HEK293 (cell line): Measurements from ENCODE around the gene TNFAIP8L3.

ENCODE experiments used
- CTCF ChIA-PET: fragments of 350-600 bp; formaldehyde crosslinking; extraction: SDS; loops from one replicate; lab custom pipeline; 2021; ENCODE audit warnings: antibody characterized with exemption; lab: Yijun Ruan, JAX
- POLR2A ChIA-PET: fragments of 300-600 bp; formaldehyde crosslinking; extraction: SDS; loops from one replicate; lab custom pipeline; 2020; ENCODE audit warnings: antibody characterized with exemption, inconsistent platforms; lab: Yijun Ruan, JAX
- H3K27ac ChIP-seq: fragments of 200-500 bp; sonication (Bioruptor generic); 2 replicates; pipeline ENCODE4 v1.5.1; 2014; ENCODE audit warnings: low read depth, low read length, control low read depth, inconsistent platforms; ENCODE audit errors: extremely low read depth
- H3K36me3 ChIP-seq, 2 experiments: fragments of 200-500 bp in 1 of 2; sonication (Bioruptor generic) in 1 of 2; 1 replicate in 1 of 2; 2 replicates in 1 of 2; pipeline ENCODE4 v1.5.1; 2014 to 2017; ENCODE audit warnings: inconsistent platforms in 2 of 2, low read length in 2 of 2; ENCODE audit not compliant: control insufficient read depth in 2 of 2, insufficient read depth in 1 of 2
- H3K4me1 ChIP-seq: fragments of 200-500 bp; sonication (Bioruptor generic); 2 replicates; pipeline ENCODE4 v1.5.1; 2014; ENCODE audit warnings: mild to moderate bottlenecking, low read length, inconsistent platforms; ENCODE audit not compliant: control insufficient read depth, insufficient read depth
- H3K4me3 ChIP-seq: 2 replicates; pipeline ENCODE4 v1.5.1; 2011; ENCODE audit warnings: low read depth, mild to moderate bottlenecking, control low read depth, low read length, moderate library complexity
- H3K9me3 ChIP-seq: fragments of 200-500 bp; sonication (Bioruptor generic); 2 replicates; pipeline ENCODE4 v1.5.1; 2014; ENCODE audit warnings: low read depth, low read length, inconsistent platforms; ENCODE audit not compliant: control insufficient read depth, insufficient read depth
- IKZF3 ChIP-seq: fragments of 450-650 bp; IDR thresholded peaks from 2 replicates; pipeline ENCODE4 v1.5.0; 2018; ENCODE audit warnings: missing biosample characterization, mild to moderate bottlenecking, missing genetic modification characterization, moderate library complexity
- PRDM10 ChIP-seq: fragments of 450-650 bp; formaldehyde crosslinking; IDR thresholded peaks from 2 replicates; pipeline ENCODE4 v1.5.1; 2016; ENCODE audit warnings: missing biosample characterization, missing genetic modification characterization
- SP3 ChIP-seq: fragments of 450-650 bp; formaldehyde crosslinking; IDR thresholded peaks from 2 replicates; pipeline ENCODE4 v1.5.1; 2016; ENCODE audit warnings: missing biosample characterization, missing genetic modification characterization
- ZBTB11 ChIP-seq: fragments of 450-650 bp; formaldehyde crosslinking; conservative IDR thresholded peaks from 2 replicates; pipeline ENCODE4 v1.5.1; 2016; ENCODE audit warnings: low read depth, missing biosample characterization, missing genetic modification characterization
- ZBTB26 ChIP-seq: fragments of 450-650 bp; formaldehyde crosslinking; optimal IDR thresholded peaks from 2 replicates; pipeline ENCODE3; 2016; ENCODE audit warnings: missing biosample characterization, mild to moderate bottlenecking, missing genetic modification characterization
- ZBTB6 ChIP-seq: fragments of 450-650 bp; formaldehyde crosslinking; IDR thresholded peaks from 2 replicates; pipeline ENCODE4 v1.5.1; 2017; ENCODE audit warnings: missing biosample characterization, missing genetic modification characterization
- ZBTB8A ChIP-seq: fragments of 450-650 bp; formaldehyde crosslinking; IDR thresholded peaks from 2 replicates; pipeline ENCODE4 v1.5.1; 2016; ENCODE audit warnings: missing biosample characterization, missing genetic modification characterization
- ZEB2 ChIP-seq: fragments of 450-650 bp; formaldehyde crosslinking; IDR thresholded peaks from 2 replicates; pipeline ENCODE4 v1.5.1; 2016; ENCODE audit warnings: missing biosample characterization, missing genetic modification characterization
- ZNF146 ChIP-seq: fragments of 450-650 bp; formaldehyde crosslinking; IDR thresholded peaks from 2 replicates; pipeline ENCODE4 v1.5.1; 2016; ENCODE audit warnings: missing biosample characterization, missing genetic modification characterization
- ZNF148 ChIP-seq: fragments of 450-650 bp; formaldehyde crosslinking; IDR thresholded peaks from 2 replicates; pipeline ENCODE4 v1.5.0; 2017; ENCODE audit warnings: missing biosample characterization, missing genetic modification characterization, borderline replicate concordance
- ZNF214 ChIP-seq: fragments of 450-650 bp; formaldehyde crosslinking; IDR thresholded peaks from 2 replicates; pipeline ENCODE4 v1.5.1; 2017; ENCODE audit warnings: missing biosample characterization, mild to moderate bottlenecking, missing genetic modification characterization, borderline replicate concordance
- ZNF280D ChIP-seq: fragments of 450-650 bp; formaldehyde crosslinking; IDR thresholded peaks from 2 replicates; pipeline ENCODE4 v1.5.1; 2016; ENCODE audit warnings: missing biosample characterization, missing genetic modification characterization
- ZNF341 ChIP-seq: fragments of 450-650 bp; formaldehyde crosslinking; IDR thresholded peaks from 2 replicates; pipeline ENCODE4; 2016; ENCODE audit warnings: low read depth, missing biosample characterization, missing genetic modification characterization
- ZNF350 ChIP-seq: fragments of 450-650 bp; formaldehyde crosslinking; IDR thresholded peaks from 2 replicates; pipeline ENCODE4 v1.5.0; 2017; ENCODE audit warnings: missing biosample characterization, mild to moderate bottlenecking, missing genetic modification characterization
- ZNF416 ChIP-seq: fragments of 450-650 bp; formaldehyde crosslinking; IDR thresholded peaks from 2 replicates; pipeline ENCODE4 v1.5.1; 2016; ENCODE audit warnings: missing biosample characterization, missing genetic modification characterization
- ZNF600 ChIP-seq: fragments of 450-650 bp; formaldehyde crosslinking; IDR thresholded peaks from 2 replicates; pipeline ENCODE4 v1.5.1; 2016; ENCODE audit warnings: missing biosample characterization, missing genetic modification characterization
- ZXDB ChIP-seq: fragments of 450-650 bp; formaldehyde crosslinking; IDR thresholded peaks from 2 replicates; pipeline ENCODE4 v1.5.1; 2016; ENCODE audit warnings: missing biosample characterization, missing genetic modification characterization

The TNFAIP8L3 gene

GRCh38 chr15:51094606-51095569, at the start of gene TNFAIP8L3:
TSS of gene TNFAIP8L3 (minus strand) at chr15:51094906. CDS start at chr15:51094595, 311 bp downstream.
- Histone ChIP-seq H3K4me1 (peaks cover 5% of the 10 kb centered on the region; the same call in 1 of the 2 replicates), H3K4me3 (peak within 1 kb of the TSS; percentile 47), H3K27ac (peak within 1 kb of the TSS; percentile 16; the same call in 1 of the 2 replicates), H3K36me3 (no peaks in the 10 kb centered on the region), H3K9me3 (no peaks in the 10 kb centered on the region)
- ChIA-PET POLR2A (interaction anchor here (0.7 kb wide), 1 partner anchor 190 kb away, joined by 6 read pairs; no protein-coding TSS in a partner anchor), CTCF (interaction anchor here (0.7 kb wide), 1 partner anchor 15 kb away, joined by 4 read pairs; no protein-coding TSS in a partner anchor)
- TF ChIP-seq ZNF341, result peak; percentile 50
- TF ChIP-seq ZBTB8A (tag by site-specific recombination), result peak; percentile 76
- no peak for TF ChIP-seq ZNF280D (tag by site-specific recombination)
- TF ChIP-seq ZBTB26 (tag by site-specific recombination), result peak; percentile 50
- TF ChIP-seq ZNF350 (tag by site-specific recombination), result no peak
- no peak for TF ChIP-seq ZNF146 (tag by site-specific recombination)
- no peak for TF ChIP-seq ZNF416 (tag by site-specific recombination)
- no peak for TF ChIP-seq IKZF3 (tag by site-specific recombination)
- TF ChIP-seq ZBTB6 (tag by site-specific recombination), result peak; percentile 60; the same call in 1 of the 2 replicates
- TF ChIP-seq SP3 (tag by site-specific recombination), result 0 out of 2 replicates have a peak, but pooled peaks have one; percentile 13
- TF ChIP-seq PRDM10 (tag by site-specific recombination), result 0 out of 2 replicates have a peak, but pooled peaks have one; percentile 31
- TF ChIP-seq ZNF148 (tag by site-specific recombination), result no peak
- TF ChIP-seq ZNF600 (tag by site-specific recombination), result no peak
- no peak for TF ChIP-seq ZXDB (tag by site-specific recombination)
- no peak for TF ChIP-seq ZEB2 (tag by site-specific recombination)
- TF ChIP-seq ZNF214 (tag by site-specific recombination), result no peak
- TF ChIP-seq ZBTB11 (tag by site-specific recombination), result no peak
